Endothelial cell of umbilical vein (primary cell): ENCODE results near the gene OAS3. TPM values are rescaled to one million over a fixed set of nuclear protein-coding genes. Genes with fewer than 3 reads are reported as not detected.

ENCODE experiments used
- BruUV-seq: library from RNA; stranded (reverse); fragments of 400-500 nt; replicated peaks from 2 replicates; lab custom pipeline; 2021; lab: Mats Ljungman, UMichigan
- CTCF ChIA-PET: fragments of 300-600, 350-600 bp; sonication (Branson Sonifier 250); formaldehyde crosslinking; loops from one replicate; lab custom pipeline; 2021; ENCODE audit warnings: antibody characterized with exemption, inconsistent platforms; lab: Charles Lee
- POLR2A ChIA-PET: fragments of 300-600, 350-600 bp; sonication (Branson Sonifier 250); formaldehyde crosslinking; loops from one replicate; lab custom pipeline; 2021; ENCODE audit warnings: antibody characterized with exemption, inconsistent platforms; lab: Charles Lee
- DNase-seq: peaks from one replicate; pipeline ENCODE4 v3.0.0-alpha.2; 2011; ENCODE audit warnings: low read depth, low spot score
- FAIRE-seq: peaks from 2 replicates; lab custom pipeline; 2011; peaks lifted over from hg19 to GRCh38; lab: Jason Lieb, UNC
- H2AFZ ChIP-seq: 2 replicates; pipeline ENCODE4 v1.6.0; 2012; ENCODE audit warnings: low read depth, low read length, control low read depth, inconsistent platforms
- H3K27ac ChIP-seq: 2 replicates; pipeline ENCODE4 v1.5.1; 2011; ENCODE audit warnings: low read depth, mild to moderate bottlenecking, control low read depth, low read length, moderate library complexity; ENCODE audit not compliant: insufficient read depth
- H3K27me3 ChIP-seq, 2 experiments: 2 replicates each; pipeline versions ENCODE4 v1.6.0 to v1.6.1; 2011; ENCODE audit warnings: low read length in 2 of 2, mixed read lengths in 1 of 2; ENCODE audit not compliant: control insufficient read depth in 2 of 2, insufficient read depth in 2 of 2
- H3K36me3 ChIP-seq, 2 experiments: 2 replicates in 1 of 2; 3 replicates in 1 of 2; pipeline ENCODE4 v1.5.1; 2011; ENCODE audit warnings: low read length in 2 of 2, mild to moderate bottlenecking in 1 of 2, moderate library complexity in 1 of 2; ENCODE audit not compliant: control insufficient read depth in 2 of 2, insufficient read depth in 2 of 2; ENCODE audit errors: extremely low read depth in 1 of 2
- H3K4me1 ChIP-seq: 3 replicates; pipeline ENCODE4 v1.5.1; 2011; ENCODE audit warnings: mild to moderate bottlenecking, low read length; ENCODE audit not compliant: control insufficient read depth, insufficient read depth; ENCODE audit errors: extremely low read depth
- H3K4me2 ChIP-seq: 2 replicates; pipeline ENCODE4 v1.6.1; 2011; ENCODE audit warnings: low read length, control low read depth, mixed read lengths; ENCODE audit not compliant: insufficient read depth
- H3K4me3 ChIP-seq, 3 experiments: fragments of 200-600 bp in 1 of 3; sonication (generic), shearing (Covaris generic) in 1 of 3; replicated peaks in 1 of 3; 2 replicates each; pipeline ENCODE4 v1.5.1; 2011 to 2016; ENCODE audit warnings: control low read depth in 3 of 3, low read length in 3 of 3, mild to moderate bottlenecking in 2 of 3, inconsistent platforms in 1 of 3, low read depth in 1 of 3, moderate library complexity in 1 of 3; ENCODE audit not compliant: insufficient read depth in 1 of 3
- H3K79me2 ChIP-seq: 2 replicates; pipeline ENCODE4 v1.6.0; 2012; ENCODE audit warnings: low read length, inconsistent platforms; ENCODE audit not compliant: control insufficient read depth, insufficient read depth
- H3K9ac ChIP-seq: replicated peaks from 2 replicates; pipeline ENCODE3; 2011; ENCODE audit warnings: low read length, control low read depth; ENCODE audit not compliant: insufficient read depth; ENCODE audit errors: extremely low read depth
- H3K9me1 ChIP-seq: replicated peaks from 3 replicates; pipeline ENCODE4 v1.6.0; 2011; ENCODE audit warnings: mild to moderate bottlenecking, low read length; ENCODE audit not compliant: control insufficient read depth, insufficient read depth; ENCODE audit errors: extremely low read depth
- H3K9me3 ChIP-seq: replicated peaks from 2 replicates; pipeline ENCODE4 v1.5.1; 2012; ENCODE audit warnings: low read length, inconsistent platforms; ENCODE audit not compliant: control insufficient read depth, insufficient read depth
- H4K20me1 ChIP-seq: replicated peaks from 2 replicates; pipeline ENCODE3; 2011; ENCODE audit warnings: mild to moderate bottlenecking, low read length; ENCODE audit not compliant: control insufficient read depth, insufficient read depth; ENCODE audit errors: extremely low read depth
- EZH2 ChIP-seq: IDR thresholded peaks from 2 replicates; pipeline ENCODE4 v1.6.1; 2012; ENCODE audit warnings: borderline replicate concordance, low read depth, mild to moderate bottlenecking, moderate library complexity, low read length, inconsistent platforms; ENCODE audit not compliant: severe bottlenecking
- FOS ChIP-seq: IDR thresholded peaks from 2 replicates; pipeline ENCODE4 v1.6.1; 2011; ENCODE audit warnings: mild to moderate bottlenecking, low read length, moderate library complexity, borderline replicate concordance; ENCODE audit not compliant: insufficient read depth
- GATA2 ChIP-seq: IDR thresholded peaks from 2 replicates; pipeline ENCODE4 v1.7.0; 2011; ENCODE audit warnings: low read depth, mild to moderate bottlenecking, moderate library complexity, mixed read lengths, low read length; ENCODE audit not compliant: insufficient read length, insufficient read depth
- JUN ChIP-seq: IDR thresholded peaks from 2 replicates; pipeline ENCODE4 v1.6.1; 2011; ENCODE audit warnings: borderline replicate concordance, low read depth; ENCODE audit not compliant: insufficient read length, insufficient read depth
- MYC ChIP-seq: IDR thresholded peaks from one replicate; pipeline ENCODE4 v1.6.1; 2011; ENCODE audit warnings: mild to moderate bottlenecking, low read depth, low read length
- POLR2A ChIP-seq: IDR thresholded peaks from 2 replicates; pipeline ENCODE4 v1.6.1; 2012; ENCODE audit warnings: low read depth, mild to moderate bottlenecking, control low read depth, low read length
- POLR2AphosphoS5 ChIP-seq: IDR thresholded peaks from 2 replicates; pipeline ENCODE4 v1.6.1; 2012; ENCODE audit warnings: low read depth, mild to moderate bottlenecking, control low read depth, low read length, moderate library complexity; ENCODE audit not compliant: insufficient read depth
- dilution Hi-C: fragments of 300-500 bp; cut with MboI; formaldehyde crosslinking; loops from one replicate; pipeline ENCODE4 v1.15.0; 2019; ENCODE audit warnings: low sequenced_read_pairs; ENCODE audit not compliant: extremely low pct_ligation_motif_present
- intact Hi-C: fragments of 100-400 bp; cut with micrococcal nuclease; formaldehyde crosslinking; loops from one replicate; pipeline ENCODE4 v1.10.0; 2022
- polyA plus RNA-seq, 4 experiments: library from polyadenylated mRNA; depleted of rRNA in 3 of 4; stranded (reverse) in 3 of 4; unstranded in 1 of 4; fragments of >200 nt; gene quantifications; 2 replicates each; pipeline versions ENCODE4 v1.2.1 to v1.2.3, GENCODE V29; 2011 to 2012; ENCODE audit warnings: missing spikeins in 1 of 4
- total RNA-seq: library from RNA; stranded (reverse); gene quantifications from 2 replicates; pipeline ENCODE4 v1.2.3, GENCODE V29; 2021
- TF ChIP-seq, protein P1 (sequence below), 2 donors: IDR thresholded peaks; 1 replicate in 1 of 2; 2 replicates in 1 of 2; pipeline ENCODE4 v1.5.1; 2011; ENCODE audit warnings: low read length in 2 of 2, mild to moderate bottlenecking in 2 of 2, moderate library complexity in 2 of 2, control low read depth in 1 of 2, inconsistent platforms in 1 of 2, low read depth in 1 of 2; ENCODE audit not compliant: insufficient read depth in 1 of 2; ENCODE audit errors: extremely low read depth in 1 of 2
- TF ChIP-seq, protein P2 (sequence below): IDR thresholded peaks from 2 replicates; pipeline ENCODE4 v1.6.1; 2011; ENCODE audit not compliant: insufficient read depth, insufficient read length

Gene OAS3
- total and polyA plus RNA-seq, 2 donors (not counting 3 experiments of a cell fraction or from before 2014, with no cell fraction given): 13.1 to 19.8 TPM

DNA sequence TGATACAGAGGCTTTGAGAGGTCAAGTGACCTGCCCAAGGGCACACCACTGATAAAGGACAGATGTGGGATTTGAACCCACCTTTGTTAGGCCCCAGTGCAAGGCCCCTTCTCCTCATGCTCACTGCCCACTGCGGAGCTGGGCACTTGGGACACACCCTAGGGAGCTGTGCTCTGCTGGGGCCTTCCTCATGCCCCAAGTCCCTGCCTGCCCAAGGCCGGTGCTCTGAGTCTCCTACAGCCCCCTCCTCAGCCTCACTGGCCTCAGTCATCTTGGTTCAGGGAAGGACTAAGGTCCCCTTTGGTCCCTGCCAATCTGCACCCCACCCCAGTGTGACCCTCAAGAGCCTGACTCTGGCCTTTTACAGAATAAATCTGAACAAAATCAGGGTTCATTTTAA lies 7.9 kb upstream of the OAS3 start:
- Histone ChIP-seq H3K27me3 (peaks cover 0 to 1% of the 10 kb centered on the region in 2 experiments), H3K79me2 (no peaks in the 10 kb centered on the region), H3K9me1 (no peaks in the 10 kb centered on the region), H3K27ac (no peak overlapping the region), H3K4me2 (no peak overlapping the region), H3K4me3 (no peak overlapping the region), H2AFZ (no peak overlapping the region), H3K4me1 (no peaks in the 10 kb centered on the region), H4K20me1 (no peaks in the 10 kb centered on the region), H3K36me3 (no peaks in the 10 kb centered on the region), H3K9ac (no peak overlapping the region), H3K9me3 (no peaks in the 10 kb centered on the region)
- no peak for DNase-seq
- CTCF ChIA-PET: interaction anchor here (0.6 to 3.0 kb wide), 2 partner anchors 30 to 348 kb away, joined by 3 to 12 read pairs; no protein-coding TSS in a partner anchor
- FAIRE-seq: no peak
- TF ChIP-seq, protein P1, sequence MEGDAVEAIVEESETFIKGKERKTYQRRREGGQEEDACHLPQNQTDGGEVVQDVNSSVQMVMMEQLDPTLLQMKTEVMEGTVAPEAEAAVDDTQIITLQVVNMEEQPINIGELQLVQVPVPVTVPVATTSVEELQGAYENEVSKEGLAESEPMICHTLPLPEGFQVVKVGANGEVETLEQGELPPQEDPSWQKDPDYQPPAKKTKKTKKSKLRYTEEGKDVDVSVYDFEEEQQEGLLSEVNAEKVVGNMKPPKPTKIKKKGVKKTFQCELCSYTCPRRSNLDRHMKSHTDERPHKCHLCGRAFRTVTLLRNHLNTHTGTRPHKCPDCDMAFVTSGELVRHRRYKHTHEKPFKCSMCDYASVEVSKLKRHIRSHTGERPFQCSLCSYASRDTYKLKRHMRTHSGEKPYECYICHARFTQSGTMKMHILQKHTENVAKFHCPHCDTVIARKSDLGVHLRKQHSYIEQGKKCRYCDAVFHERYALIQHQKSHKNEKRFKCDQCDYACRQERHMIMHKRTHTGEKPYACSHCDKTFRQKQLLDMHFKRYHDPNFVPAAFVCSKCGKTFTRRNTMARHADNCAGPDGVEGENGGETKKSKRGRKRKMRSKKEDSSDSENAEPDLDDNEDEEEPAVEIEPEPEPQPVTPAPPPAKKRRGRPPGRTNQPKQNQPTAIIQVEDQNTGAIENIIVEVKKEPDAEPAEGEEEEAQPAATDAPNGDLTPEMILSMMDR (IDR thresholded peaks at IDR 0.05; ENCODE audit: extremely low read depth in 1 of 2, insufficient read depth in 1 of 2, low read depth in 1 of 2, low read length in 2 of 2): no peak
- TF ChIP-seq FOS: no peak
- no peak for TF ChIP-seq JUN
- no peak for TF ChIP-seq EZH2
- no peak for TF ChIP-seq MYC
- no peak for TF ChIP-seq POLR2A
- no peak for TF ChIP-seq GATA2
- TF ChIP-seq POLR2AphosphoS5: no peak
- TF ChIP-seq, protein P2, sequence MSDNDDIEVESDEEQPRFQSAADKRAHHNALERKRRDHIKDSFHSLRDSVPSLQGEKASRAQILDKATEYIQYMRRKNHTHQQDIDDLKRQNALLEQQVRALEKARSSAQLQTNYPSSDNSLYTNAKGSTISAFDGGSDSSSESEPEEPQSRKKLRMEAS: no peak
- dilution Hi-C loops (no loop called here), intact Hi-C loops (no loop called here)
- POLR2A ChIA-PET: no interaction called here
- BruUV-seq: no TSS peak
